HepG2 (cell line): ENCODE measurements around the gene SCN7A. TPM values are rescaled to one million over a fixed set of nuclear protein-coding genes. Genes with fewer than 3 reads are reported as not detected.
A peak's percentile ranks its signal among the peaks of the same experiment; 100 is the strongest.

Experiments used
- CBX5 ChIP-seq: sonication (generic); formaldehyde crosslinking; IDR thresholded peaks from 2 replicates; pipeline ENCODE4 v1.4.0; 2020; ENCODE audit warnings: missing genetic modification reagents, borderline replicate concordance
- EZH2 ChIP-seq: conservative IDR thresholded peaks from 2 replicates; pipeline ENCODE4 v1.6.1; 2012; ENCODE audit warnings: mild to moderate bottlenecking, low read depth, low read length, moderate library complexity
- GTF2F1 ChIP-seq: fragments of 150-350 bp; IDR thresholded peaks from 2 replicates; pipeline ENCODE4 v1.6.1; 2014; ENCODE audit warnings: low read length
- HNRNPK ChIP-seq: fragments of 200-400 bp; formaldehyde crosslinking; IDR thresholded peaks from 2 replicates; pipeline ENCODE4 v1.6.1; 2018; ENCODE audit warnings: low read length, low read depth, moderate library complexity, mild to moderate bottlenecking; ENCODE audit not compliant: poor library complexity, severe bottlenecking
- MAF1 ChIP-seq: sonication (generic); formaldehyde crosslinking; IDR thresholded peaks from 2 replicates; pipeline ENCODE4 v1.5.0; 2020; ENCODE audit warnings: missing genetic modification reagents, borderline replicate concordance
- MAFF ChIP-seq: IDR thresholded peaks from 2 replicates; pipeline ENCODE4 v1.6.1; 2011; ENCODE audit warnings: low read depth, low read length, improper control_type of control experiment
- MIER2 ChIP-seq: IDR thresholded peaks from 2 replicates; pipeline ENCODE4 v1.6.1; 2016; ENCODE audit warnings: missing biosample characterization, missing genetic modification reagents
- MZF1 ChIP-seq: sonication (generic); formaldehyde crosslinking; IDR thresholded peaks from 2 replicates; pipeline ENCODE4 v1.8.1; 2023; ENCODE audit warnings: mild to moderate bottlenecking, missing genetic modification reagents, borderline replicate concordance
- NCOR1 ChIP-seq: fragments of 200-600 bp; sonication (generic); IDR thresholded peaks from 2 replicates; pipeline ENCODE4 v1.7.0; 2017; ENCODE audit warnings: antibody characterized with exemption, low read length, borderline replicate concordance
- SMARCE1 ChIP-seq: fragments of 450-650 bp; IDR thresholded peaks from 2 replicates; pipeline ENCODE4 v1.6.1; 2017; ENCODE audit warnings: borderline replicate concordance
- TBP ChIP-seq: sonication (generic); formaldehyde crosslinking; IDR thresholded peaks from 2 replicates; pipeline ENCODE4 v1.5.0; 2020; ENCODE audit warnings: missing genetic modification reagents
- TSC22D2 ChIP-seq: sonication (generic); formaldehyde crosslinking; IDR thresholded peaks from 2 replicates; pipeline ENCODE4 v1.5.1; 2020; ENCODE audit warnings: missing genetic modification reagents, mild to moderate bottlenecking, borderline replicate concordance
- ZNF225 ChIP-seq: sonication (generic); formaldehyde crosslinking; IDR thresholded peaks from 2 replicates; pipeline ENCODE4 v1.4.0; 2020; ENCODE audit warnings: mild to moderate bottlenecking, missing genetic modification reagents
- ZNF44 ChIP-seq: sonication (generic); formaldehyde crosslinking; IDR thresholded peaks from 2 replicates; pipeline ENCODE4 v1.5.1; 2020; ENCODE audit warnings: mild to moderate bottlenecking, missing genetic modification reagents
- ZNF569 ChIP-seq: sonication (generic); formaldehyde crosslinking; IDR thresholded peaks from 2 replicates; pipeline ENCODE4 v1.5.0; 2020; ENCODE audit warnings: mild to moderate bottlenecking, missing genetic modification reagents, moderate library complexity, borderline replicate concordance
- ZNF615 ChIP-seq: sonication (generic); formaldehyde crosslinking; IDR thresholded peaks from 2 replicates; pipeline ENCODE4 v1.5.0; 2020; ENCODE audit warnings: mild to moderate bottlenecking, missing genetic modification reagents, borderline replicate concordance
- ZNF75D ChIP-seq: sonication (generic); formaldehyde crosslinking; IDR thresholded peaks from 2 replicates; pipeline ENCODE4 v1.8.1; 2023; ENCODE audit warnings: missing genetic modification reagents, mild to moderate bottlenecking, borderline replicate concordance
- polyA plus RNA-seq, 8 experiments: library from polyadenylated mRNA; depleted of rRNA in 3 of 8; stranded (reverse) in 7 of 8; unstranded in 1 of 8; fragments of >200 nt; fragmentation: Illumina TruSeq in 4 of 8; extraction: Trizol in 4 of 8; gene quantifications; 2 replicates each; pipeline versions ENCODE4 v1.2.1 to v1.2.3, GENCODE V29; 2011 to 2016; ENCODE audit warnings: low read depth in 4 of 8, missing spikeins in 1 of 8, mixed read lengths in 1 of 8; ENCODE audit not compliant: insufficient read depth in 1 of 8
- total RNA-seq, 5 experiments: library from RNA; depleted of rRNA; stranded (reverse); fragments of >200 nt; fragmentation: Illumina TruSeq; extraction: Trizol; gene quantifications; 2 replicates each; pipeline ENCODE4 v1.2.3, GENCODE V29; 2016; ENCODE audit warnings: low read depth in 1 of 5
- TF ChIP-seq, protein P1 (sequence below): sonication (generic); formaldehyde crosslinking; IDR thresholded peaks from 2 replicates; pipeline ENCODE4 v1.4.0; 2020; ENCODE audit warnings: missing genetic modification reagents
- TF ChIP-seq, protein P2 (sequence below): IDR thresholded peaks from 2 replicates; pipeline ENCODE4 v1.6.1; 2016; ENCODE audit warnings: missing compliant biosample characterization, missing genetic modification reagents, borderline replicate concordance
- TF ChIP-seq, protein P3 (sequence below): sonication (generic); formaldehyde crosslinking; IDR thresholded peaks from 2 replicates; pipeline ENCODE4 v1.4.0; 2020; ENCODE audit warnings: missing genetic modification reagents
- TF ChIP-seq, protein P4 (sequence below): sonication (generic); formaldehyde crosslinking; IDR thresholded peaks from 2 replicates; pipeline ENCODE4 v1.8.1; 2023; ENCODE audit warnings: mild to moderate bottlenecking, missing genetic modification reagents

SCN7A gene
- total and polyA plus RNA-seq, 2 of the 13 experiments (the other 11 are each of a cell fraction or from before 2014, with no cell fraction given): 0.01 TPM; not detected in 1

DNA sequence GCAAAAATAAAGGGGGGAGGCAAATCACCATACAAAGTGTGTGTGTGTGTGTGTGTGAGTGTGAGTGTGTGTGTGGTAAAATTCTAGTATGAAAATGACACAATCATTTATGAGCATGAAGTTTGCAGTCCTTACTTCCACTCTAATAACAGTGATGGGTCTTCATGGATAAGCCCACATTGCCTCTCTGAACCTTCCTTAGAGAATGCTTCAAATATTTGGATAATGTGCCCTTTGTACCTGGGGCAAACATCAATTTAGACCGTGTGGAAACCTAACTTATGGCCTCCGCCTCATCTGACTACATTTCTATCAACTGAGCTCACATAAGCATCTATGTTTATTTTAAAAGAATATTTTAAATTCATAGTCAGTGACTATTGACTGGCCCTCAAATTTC is 122.0 kb downstream of the SCN7A start (continued):
- TF ChIP-seq, protein P1, sequence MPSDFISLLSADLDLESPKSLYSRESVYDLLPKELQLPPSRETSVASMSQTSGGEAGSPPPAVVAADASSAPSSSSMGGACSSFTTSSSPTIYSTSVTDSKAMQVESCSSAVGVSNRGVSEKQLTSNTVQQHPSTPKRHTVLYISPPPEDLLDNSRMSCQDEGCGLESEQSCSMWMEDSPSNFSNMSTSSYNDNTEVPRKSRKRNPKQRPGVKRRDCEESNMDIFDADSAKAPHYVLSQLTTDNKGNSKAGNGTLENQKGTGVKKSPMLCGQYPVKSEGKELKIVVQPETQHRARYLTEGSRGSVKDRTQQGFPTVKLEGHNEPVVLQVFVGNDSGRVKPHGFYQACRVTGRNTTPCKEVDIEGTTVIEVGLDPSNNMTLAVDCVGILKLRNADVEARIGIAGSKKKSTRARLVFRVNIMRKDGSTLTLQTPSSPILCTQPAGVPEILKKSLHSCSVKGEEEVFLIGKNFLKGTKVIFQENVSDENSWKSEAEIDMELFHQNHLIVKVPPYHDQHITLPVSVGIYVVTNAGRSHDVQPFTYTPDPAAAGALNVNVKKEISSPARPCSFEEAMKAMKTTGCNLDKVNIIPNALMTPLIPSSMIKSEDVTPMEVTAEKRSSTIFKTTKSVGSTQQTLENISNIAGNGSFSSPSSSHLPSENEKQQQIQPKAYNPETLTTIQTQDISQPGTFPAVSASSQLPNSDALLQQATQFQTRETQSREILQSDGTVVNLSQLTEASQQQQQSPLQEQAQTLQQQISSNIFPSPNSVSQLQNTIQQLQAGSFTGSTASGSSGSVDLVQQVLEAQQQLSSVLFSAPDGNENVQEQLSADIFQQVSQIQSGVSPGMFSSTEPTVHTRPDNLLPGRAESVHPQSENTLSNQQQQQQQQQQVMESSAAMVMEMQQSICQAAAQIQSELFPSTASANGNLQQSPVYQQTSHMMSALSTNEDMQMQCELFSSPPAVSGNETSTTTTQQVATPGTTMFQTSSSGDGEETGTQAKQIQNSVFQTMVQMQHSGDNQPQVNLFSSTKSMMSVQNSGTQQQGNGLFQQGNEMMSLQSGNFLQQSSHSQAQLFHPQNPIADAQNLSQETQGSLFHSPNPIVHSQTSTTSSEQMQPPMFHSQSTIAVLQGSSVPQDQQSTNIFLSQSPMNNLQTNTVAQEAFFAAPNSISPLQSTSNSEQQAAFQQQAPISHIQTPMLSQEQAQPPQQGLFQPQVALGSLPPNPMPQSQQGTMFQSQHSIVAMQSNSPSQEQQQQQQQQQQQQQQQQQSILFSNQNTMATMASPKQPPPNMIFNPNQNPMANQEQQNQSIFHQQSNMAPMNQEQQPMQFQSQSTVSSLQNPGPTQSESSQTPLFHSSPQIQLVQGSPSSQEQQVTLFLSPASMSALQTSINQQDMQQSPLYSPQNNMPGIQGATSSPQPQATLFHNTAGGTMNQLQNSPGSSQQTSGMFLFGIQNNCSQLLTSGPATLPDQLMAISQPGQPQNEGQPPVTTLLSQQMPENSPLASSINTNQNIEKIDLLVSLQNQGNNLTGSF: no peak
- TF ChIP-seq, protein P2, sequence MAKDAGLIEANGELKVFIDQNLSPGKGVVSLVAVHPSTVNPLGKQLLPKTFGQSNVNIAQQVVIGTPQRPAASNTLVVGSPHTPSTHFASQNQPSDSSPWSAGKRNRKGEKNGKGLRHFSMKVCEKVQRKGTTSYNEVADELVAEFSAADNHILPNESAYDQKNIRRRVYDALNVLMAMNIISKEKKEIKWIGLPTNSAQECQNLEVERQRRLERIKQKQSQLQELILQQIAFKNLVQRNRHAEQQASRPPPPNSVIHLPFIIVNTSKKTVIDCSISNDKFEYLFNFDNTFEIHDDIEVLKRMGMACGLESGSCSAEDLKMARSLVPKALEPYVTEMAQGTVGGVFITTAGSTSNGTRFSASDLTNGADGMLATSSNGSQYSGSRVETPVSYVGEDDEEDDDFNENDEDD (CRISPR knock-in tag): no peak
- TF ChIP-seq ZNF44 (CRISPR knock-in tag) (no peak), SMARCE1 (no peak), ZNF569 (CRISPR knock-in tag) (no peak; the same call in 1 of the 2 replicates), MIER2 (CRISPR knock-in tag) (peak; percentile 73), TBP (CRISPR knock-in tag) (no peak), ZNF615 (no peak), TSC22D2 (no peak), HNRNPK (no peak), CBX5 (no peak), ZNF75D (no peak), ZNF225 (no peak), GTF2F1 (no peak), NCOR1 (peak; percentile 96), MAF1 (CRISPR knock-in tag) (no peak), EZH2 (no peak), MAFF (no peak), MZF1 (CRISPR knock-in tag) (no peak)
- TF ChIP-seq, protein P3, sequence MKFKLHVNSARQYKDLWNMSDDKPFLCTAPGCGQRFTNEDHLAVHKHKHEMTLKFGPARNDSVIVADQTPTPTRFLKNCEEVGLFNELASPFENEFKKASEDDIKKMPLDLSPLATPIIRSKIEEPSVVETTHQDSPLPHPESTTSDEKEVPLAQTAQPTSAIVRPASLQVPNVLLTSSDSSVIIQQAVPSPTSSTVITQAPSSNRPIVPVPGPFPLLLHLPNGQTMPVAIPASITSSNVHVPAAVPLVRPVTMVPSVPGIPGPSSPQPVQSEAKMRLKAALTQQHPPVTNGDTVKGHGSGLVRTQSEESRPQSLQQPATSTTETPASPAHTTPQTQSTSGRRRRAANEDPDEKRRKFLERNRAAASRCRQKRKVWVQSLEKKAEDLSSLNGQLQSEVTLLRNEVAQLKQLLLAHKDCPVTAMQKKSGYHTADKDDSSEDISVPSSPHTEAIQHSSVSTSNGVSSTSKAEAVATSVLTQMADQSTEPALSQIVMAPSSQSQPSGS (CRISPR knock-in tag): peak; percentile 70; the same call in 1 of the 2 replicates
- TF ChIP-seq, protein P4, sequence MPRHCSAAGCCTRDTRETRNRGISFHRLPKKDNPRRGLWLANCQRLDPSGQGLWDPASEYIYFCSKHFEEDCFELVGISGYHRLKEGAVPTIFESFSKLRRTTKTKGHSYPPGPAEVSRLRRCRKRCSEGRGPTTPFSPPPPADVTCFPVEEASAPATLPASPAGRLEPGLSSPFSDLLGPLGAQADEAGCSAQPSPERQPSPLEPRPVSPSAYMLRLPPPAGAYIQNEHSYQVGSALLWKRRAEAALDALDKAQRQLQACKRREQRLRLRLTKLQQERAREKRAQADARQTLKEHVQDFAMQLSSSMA: no peak
